WERI-Rb-1 (cell line): ENCODE results near the gene TSPO2.

Experiments
- DNase-seq: peaks from one replicate; pipeline ENCODE4 v3.0.0-alpha.2; 2020
- H3K27ac ChIP-seq: fragments of 250-450 bp; sonication (Bioruptor Pico); 2 replicates; pipeline ENCODE4 v1.5.1; 2020; ENCODE audit warnings: mild to moderate bottlenecking, moderate library complexity
- H3K27me3 ChIP-seq: fragments of 250-450 bp; sonication (Bioruptor Pico); 2 replicates; pipeline ENCODE4 v1.5.1; 2021; ENCODE audit warnings: mild to moderate bottlenecking, low read depth, moderate library complexity; ENCODE audit not compliant: insufficient read depth, severe bottlenecking
- H3K36me3 ChIP-seq: fragments of 250-450 bp; sonication (Bioruptor Pico); 2 replicates; pipeline ENCODE4 v1.5.1; 2020; ENCODE audit warnings: mild to moderate bottlenecking, moderate library complexity
- H3K4me3 ChIP-seq: 2 replicates; pipeline ENCODE4 v1.5.1; 2011; ENCODE audit warnings: low read depth, mild to moderate bottlenecking, control low read depth, low read length
- H3K9me3 ChIP-seq: fragments of 250-450 bp; sonication (Bioruptor Pico); 2 replicates; pipeline ENCODE4 v1.5.1; 2021; ENCODE audit warnings: mild to moderate bottlenecking, moderate library complexity; ENCODE audit not compliant: severe bottlenecking
- CTCF ChIP-seq: IDR thresholded peaks from 2 replicates; pipeline ENCODE4 v1.5.1; 2011; ENCODE audit warnings: low read depth, mild to moderate bottlenecking, control low read depth, inconsistent platforms, low read length

Gene TSPO2

GRCh38 chr6:41090841-41091761 is 48.8 kb downstream of the TSPO2 start:
- no peak for DNase-seq
- H3K36me3 ChIP-seq: peaks cover 86% of the 10 kb centered on the region

GRCh38 chr6:41092421-41093140 is 50.3 kb downstream of the TSPO2 start:
- peak; percentile 39; the same call in 1 of the 2 replicates for TF ChIP-seq CTCF
- no peak overlapping the region for H3K27ac ChIP-seq

More at GRCh38 chr6:41090841-41091761, 48.8 kb downstream of the TSPO2 start:
- no peak overlapping the region for H3K4me3 ChIP-seq
- TF ChIP-seq CTCF: no peak
- H3K27me3 ChIP-seq: no peaks in the 10 kb centered on the region
- H3K27ac ChIP-seq: no peak overlapping the region
- no peaks in the 10 kb centered on the region for H3K9me3 ChIP-seq

GRCh38 chr6:41093729-41094128 is 51.5 kb downstream of the TSPO2 start:
- Histone ChIP-seq H3K4me3 (no peak overlapping the region), H3K27ac (no peak overlapping the region), H3K27me3 (no peaks in the 10 kb centered on the region), H3K36me3 (peaks cover 97% of the 10 kb centered on the region), H3K9me3 (no peaks in the 10 kb centered on the region)
- TF ChIP-seq CTCF: no peak
- no peak for DNase-seq

More at GRCh38 chr6:41092421-41093140, 50.3 kb downstream of the TSPO2 start:
- H3K36me3 ChIP-seq: peaks cover 89% of the 10 kb centered on the region
- no peaks in the 10 kb centered on the region for H3K9me3 ChIP-seq
- no peaks in the 10 kb centered on the region for H3K27me3 ChIP-seq
- no peak overlapping the region for H3K4me3 ChIP-seq
- no peak for DNase-seq
